T-helper 2 cell treated with Interferon-gamma antibody and Interleukin-4, amounts not matched to agents 100 ng/mL and 5 ng/mL, for 36 hours (primary cell): ENCODE data around the gene TEX261. TPM values are rescaled to one million over a fixed set of nuclear protein-coding genes. Genes with fewer than 3 reads are reported as not detected.
"Not testable (repeated sequence)": the region's sequence is repeated elsewhere in the genome, so short reads cannot be mapped to it uniquely, and the experiment has no call there.

ENCODE experiments used
- intact Hi-C: fragments of 100-400 bp; cut with micrococcal nuclease; formaldehyde crosslinking; loops from one replicate; pipeline ENCODE4 v1.15.1; 2023
- total RNA-seq: library from RNA; stranded (reverse); gene quantifications from 2 replicates; pipeline ENCODE4 v1.2.3, GENCODE V29; 2022

TEX261 gene
- total RNA-seq = 49.5 and 56.1 TPM in 2 replicates

GRCh38 chr2:70994699-70995425, at the start of gene TEX261:
TEX261 (minus strand) TSS chr2:70994873; CDS start chr2:70994757, 116 bp downstream.
- intact Hi-C loops = loop anchor here (1.0 to 5.0 kb wide), 6 partner anchors 10 to 135 kb away; partner anchors contain the start of genes MCEE, MPHOSPH10 and NAGK

- intact Hi-C loops = no loop called here
Observed at GRCh38 chr2:71043531-71044407, 49.1 kb upstream of the TEX261 start.

GRCh38 chr2:71042287-71042686, 47.6 kb upstream of the TEX261 start:
- intact Hi-C loops = no loop called here

GRCh38 chr2:71036296-71036695, 41.6 kb upstream of the TEX261 start:
- intact Hi-C loops = not testable (repeated sequence)

- intact Hi-C loops = not testable (repeated sequence)
Observed at GRCh38 chr2:71023553-71024243, 29.0 kb upstream of the TEX261 start.

- intact Hi-C loops = not testable (repeated sequence)
Observed at GRCh38 chr2:71021394-71021793, 26.7 kb upstream of the TEX261 start.

GRCh38 chr2:71019989-71020388, 25.3 kb upstream of the TEX261 start:
- intact Hi-C loops = not testable (repeated sequence)

- intact Hi-C loops = no loop called here
Observed at GRCh38 chr2:71018625-71019024, 24.0 kb upstream of the TEX261 start.

GRCh38 chr2:71011786-71012185, 17.1 kb upstream of the TEX261 start:
- intact Hi-C loops = not testable (repeated sequence)

- intact Hi-C loops = no loop called here
Observed at GRCh38 chr2:71008342-71008741, 13.7 kb upstream of the TEX261 start.

GRCh38 chr2:71006955-71007799, 12.5 kb upstream of the TEX261 start:
- intact Hi-C loops = no loop called here

- intact Hi-C loops = no loop called here
Observed at GRCh38 chr2:71006323-71006722, 11.7 kb upstream of the TEX261 start.

GRCh38 chr2:71005271-71006202, 10.9 kb upstream of the TEX261 start:
- intact Hi-C loops = no loop called here

GRCh38 chr2:71004857-71005256, 10.2 kb upstream of the TEX261 start:
- intact Hi-C loops = no loop called here

GRCh38 chr2:71003966-71004755, 9.5 kb upstream of the TEX261 start:
- intact Hi-C loops = no loop called here

- intact Hi-C loops = no loop called here
Observed at GRCh38 chr2:71003396-71003795, 8.7 kb upstream of the TEX261 start.

GRCh38 chr2:71001981-71002570, 7.4 kb upstream of the TEX261 start:
- intact Hi-C loops = loop anchor here (2.0 kb wide), 1 partner anchor 17 kb away; no protein-coding TSS in a partner anchor

GRCh38 chr2:71001592-71001927, 6.9 kb upstream of the TEX261 start:
- intact Hi-C loops = loop anchor here (2.0 kb wide), 1 partner anchor 17 kb away; no protein-coding TSS in a partner anchor
